Liver (tissue), 3 donors: ENCODE results near the gene BICRA.

ENCODE experiments used
- CTCF ChIP-seq: fragments of 150-350 bp; IDR thresholded peaks from 2 replicates; pipeline ENCODE4 v1.5.1; 2017; ENCODE audit warnings: improper control_type of control experiment, low read depth, low read length; ENCODE audit not compliant: missing input control
- HNF4G ChIP-seq: IDR thresholded peaks from 2 replicates; pipeline ENCODE4 v1.6.1; 2016; ENCODE audit warnings: antibody characterized with exemption
- MAX ChIP-seq: IDR thresholded peaks from 2 replicates; pipeline ENCODE4 v1.6.1; 2016; ENCODE audit warnings: antibody characterized with exemption
- NR2F2 ChIP-seq: IDR thresholded peaks from 2 replicates; pipeline ENCODE4 v1.6.1; 2016; ENCODE audit warnings: antibody characterized with exemption
- donor health status: healthy.
- donor health status: healthy.

GRCh38 chr19:47694466-47695273 lies 85.7 kb downstream of the BICRA start:
- TF ChIP-seq CTCF: no peak
- TF ChIP-seq HNF4G: no peak
- no peak for TF ChIP-seq NR2F2
- no peak for TF ChIP-seq MAX
